ENCODE measurements around the gene RTEL1. TPM values are rescaled to one million over a fixed set of nuclear protein-coding genes. Genes with fewer than 3 reads are reported as not detected.
A peak's percentile ranks its signal among the peaks of the same experiment; 100 is the strongest.
"Not testable (repeated sequence)": the region's sequence is repeated elsewhere in the genome, so short reads cannot be mapped to it uniquely, and the experiment has no call there.

RTEL1 gene
- total RNA-seq, 2 experiments from 2014 or later: 43.9 to 44.8 TPM

- Mint-ChIP-seq H3K36me3 (no peaks in the 10 kb centered on the region), H3K4me1 (peaks cover 29% of the 10 kb centered on the region), H3K9me3 (no peaks in the 10 kb centered on the region), H3K27me3 (no peaks in the 10 kb centered on the region), H3K27ac (peak overlapping the region; percentile 80), H3K4me3 (peak overlapping the region; percentile 81)
- DNase-seq: no peak
Observed at GRCh38 chr20:63653974-63654668, 4.0 kb upstream of the RTEL1 start.

GRCh38 chr20:63655249-63655648, 2.9 kb upstream of the RTEL1 start:
- H3K4me1 Mint-ChIP-seq: peaks cover 36% of the 10 kb centered on the region
- no peak overlapping the region for H3K27ac Mint-ChIP-seq
- no peak for DNase-seq
- H3K4me3 Mint-ChIP-seq: no peak overlapping the region
- H3K27me3 Mint-ChIP-seq: no peaks in the 10 kb centered on the region
- H3K9me3 Mint-ChIP-seq: no peaks in the 10 kb centered on the region
- H3K36me3 Mint-ChIP-seq: peaks cover 6% of the 10 kb centered on the region

- Mint-ChIP-seq H3K36me3 (peaks cover 6% of the 10 kb centered on the region), H3K4me3 (peak overlapping the region; percentile 91), H3K27ac (no peak overlapping the region), H3K9me3 (no peaks in the 10 kb centered on the region), H3K27me3 (no peaks in the 10 kb centered on the region), H3K4me1 (peaks cover 29% of the 10 kb centered on the region)
- no peak for DNase-seq
Observed at GRCh38 chr20:63656451-63656850, 1.7 kb upstream of the RTEL1 start.

- Mint-ChIP-seq H3K9me3 (no peaks in the 10 kb centered on the region), H3K27ac (peak overlapping the region; percentile 92), H3K4me3 (peak overlapping the region; percentile 91), H3K36me3 (peaks cover 8% of the 10 kb centered on the region), H3K4me1 (peaks cover 26% of the 10 kb centered on the region), H3K27me3 (no peaks in the 10 kb centered on the region)
- no peak for DNase-seq
Observed at GRCh38 chr20:63657260-63657936, 714 bp upstream of the RTEL1 start.

- Mint-ChIP-seq H3K4me1 (peaks cover 26% of the 10 kb centered on the region), H3K27ac (peak overlapping the region; percentile 92)
- peak; percentile 29 for DNase-seq
Observed at GRCh38 chr20:63658749-63659187, 656 bp downstream of the RTEL1 start.

GRCh38 chr20:63659370-63659769, 1.3 kb downstream of the RTEL1 start:
- no peak overlapping the region for H3K27ac Mint-ChIP-seq
- H3K27me3 Mint-ChIP-seq: no peaks in the 10 kb centered on the region
- H3K9me3 Mint-ChIP-seq: no peaks in the 10 kb centered on the region
- peaks cover 19% of the 10 kb centered on the region for H3K4me1 Mint-ChIP-seq
- H3K4me3 Mint-ChIP-seq: peak overlapping the region; percentile 91
- H3K36me3 Mint-ChIP-seq: peaks cover 9% of the 10 kb centered on the region
- no peak for DNase-seq

More at GRCh38 chr20:63658749-63659187, 656 bp downstream of the RTEL1 start:
- Mint-ChIP-seq H3K36me3 (peaks cover 9% of the 10 kb centered on the region), H3K9me3 (no peaks in the 10 kb centered on the region), H3K27me3 (no peaks in the 10 kb centered on the region), H3K4me3 (peak overlapping the region; percentile 91)

- DNase-seq, H3K27me3 Mint-ChIP-seq, H3K9me3 Mint-ChIP-seq, H3K27ac Mint-ChIP-seq: not testable (repeated sequence)
- Mint-ChIP-seq H3K4me1 (peaks cover 14% of the 10 kb centered on the region), H3K4me3 (peak overlapping the region; percentile 91), H3K36me3 (peaks cover 11% of the 10 kb centered on the region)
Observed at GRCh38 chr20:63660174-63660573, 2.1 kb downstream of the RTEL1 start.

GRCh38 chr20:63660622-63661021, 2.5 kb downstream of the RTEL1 start:
- Mint-ChIP-seq H3K27ac (no peak overlapping the region), H3K4me3 (no peak overlapping the region), H3K36me3 (peaks cover 11% of the 10 kb centered on the region), H3K4me1 (peaks cover 14% of the 10 kb centered on the region), H3K9me3 (no peaks in the 10 kb centered on the region), H3K27me3 (no peaks in the 10 kb centered on the region)
- DNase-seq: no peak

GRCh38 chr20:63661108-63661507, 3.0 kb downstream of the RTEL1 start:
- Mint-ChIP-seq H3K36me3 (peaks cover 11% of the 10 kb centered on the region), H3K27me3 (no peaks in the 10 kb centered on the region), H3K4me1 (peaks cover 14% of the 10 kb centered on the region), H3K27ac (no peak overlapping the region), H3K9me3 (no peaks in the 10 kb centered on the region), H3K4me3 (no peak overlapping the region)
- DNase-seq: no peak

GRCh38 chr20:63661959-63662812, 4.1 kb downstream of the RTEL1 start:
- Mint-ChIP-seq H3K4me3 (no peak overlapping the region), H3K27ac (no peak overlapping the region), H3K27me3 (no peaks in the 10 kb centered on the region), H3K9me3 (no peaks in the 10 kb centered on the region), H3K4me1 (peaks cover 10% of the 10 kb centered on the region), H3K36me3 (peaks cover 11% of the 10 kb centered on the region)
- DNase-seq: no peak

GRCh38 chr20:63662813-63663189, 4.7 kb downstream of the RTEL1 start:
- no peaks in the 10 kb centered on the region for H3K27me3 Mint-ChIP-seq
- peaks cover 10% of the 10 kb centered on the region for H3K4me1 Mint-ChIP-seq
- H3K27ac Mint-ChIP-seq: no peak overlapping the region
- peaks cover 11% of the 10 kb centered on the region for H3K36me3 Mint-ChIP-seq
- H3K9me3 Mint-ChIP-seq: no peaks in the 10 kb centered on the region
- no peak overlapping the region for H3K4me3 Mint-ChIP-seq
- DNase-seq: no peak

GRCh38 chr20:63663332-63664066, 5.4 kb downstream of the RTEL1 start:
- H3K4me3 Mint-ChIP-seq: no peak overlapping the region
- H3K27ac Mint-ChIP-seq: no peak overlapping the region
- H3K27me3 Mint-ChIP-seq: no peaks in the 10 kb centered on the region
- DNase-seq: no peak
- no peaks in the 10 kb centered on the region for H3K9me3 Mint-ChIP-seq
- peaks cover 15% of the 10 kb centered on the region for H3K36me3 Mint-ChIP-seq
- H3K4me1 Mint-ChIP-seq: peaks cover 8% of the 10 kb centered on the region

- Mint-ChIP-seq H3K27me3 (no peaks in the 10 kb centered on the region), H3K9me3 (no peaks in the 10 kb centered on the region), H3K4me1 (peaks cover 5% of the 10 kb centered on the region), H3K36me3 (peaks cover 16% of the 10 kb centered on the region), H3K4me3 (no peak overlapping the region), H3K27ac (no peak overlapping the region)
- no peak for DNase-seq
Observed at GRCh38 chr20:63664143-63664851, 6.2 kb downstream of the RTEL1 start.
